ENCODE results near the gene PEMT. TPM values are rescaled to one million over a fixed set of nuclear protein-coding genes. Genes with fewer than 3 reads are reported as not detected.

The PEMT gene
- total RNA-seq, 4 donors from 2014 or later: 17.7 to 24.8 (median 20.6) TPM

DNA sequence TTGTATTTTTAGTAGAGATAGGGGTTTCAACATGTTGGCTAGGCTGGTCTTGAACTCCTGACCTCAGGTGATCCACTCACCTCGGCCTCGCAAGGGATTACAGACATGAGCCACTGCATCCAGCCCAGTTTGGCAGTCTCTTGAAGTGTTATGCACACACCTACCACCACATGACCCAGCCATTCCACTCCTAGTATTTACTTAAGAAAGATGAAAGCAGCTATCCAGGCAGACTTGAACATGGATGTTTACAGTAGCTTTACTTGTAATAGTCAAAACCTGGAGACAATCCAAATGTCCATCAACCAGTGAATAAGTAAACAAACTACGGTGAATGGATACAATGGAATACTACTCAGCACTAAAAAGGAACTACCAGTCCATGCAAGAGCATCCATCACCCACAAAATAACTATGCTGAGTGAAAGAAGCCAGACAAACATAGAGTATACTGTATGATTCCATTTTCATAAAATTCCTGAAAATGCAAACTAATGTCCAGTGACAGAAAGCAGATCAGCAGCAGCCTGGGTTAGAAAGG, 57.5 kb downstream of the PEMT start:
- TF ChIP-seq EP300 (IDR thresholded peaks at IDR 0.05) (no peak), POLR2A (IDR thresholded peaks at IDR 0.05; ENCODE audit: low read depth) (no peak), CTCF (IDR thresholded peaks at IDR 0.05) (no peak), POLR2AphosphoS5 (IDR thresholded peaks at IDR 0.05) (no peak)
- Histone ChIP-seq H3K4me3 (no peak overlapping the region), H3K4me1 (peaks cover 0 to 11% (median 0%) of the 10 kb centered on the region in 4 donors), H3K9me3 (no peaks in the 10 kb centered on the region), H3K27ac (replicated peaks in 1 of 4) (no peak overlapping the region), H3K27me3 (no peaks in the 10 kb centered on the region), H3K36me3 (no peaks in the 10 kb centered on the region)
- intact Hi-C loops (cut with DNase I): no loop called here
- 65% methylated on average over 3 of the region's 3 CpGs for WGBS
- no peak for DNase-seq (ENCODE audit: extremely low spot score)

DNA sequence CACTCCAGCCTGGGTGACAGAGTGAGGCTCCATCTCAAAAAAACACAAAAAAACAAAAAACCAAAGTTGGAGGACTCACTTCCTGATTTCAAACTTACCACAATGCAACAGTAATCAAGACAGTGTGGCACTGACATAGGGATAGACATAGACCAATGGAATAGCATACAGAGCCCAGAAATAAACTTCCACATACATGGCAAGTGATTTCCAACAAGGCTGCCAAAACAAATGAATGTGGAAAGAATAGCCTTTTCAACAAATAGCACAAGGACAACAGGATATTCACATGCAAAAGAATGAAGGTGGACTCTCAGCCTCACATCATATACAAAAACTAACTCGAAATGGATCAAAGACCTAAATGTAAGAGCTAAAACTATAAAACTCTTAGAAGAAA, 58.5 kb downstream of the PEMT start:
- H3K4me3 ChIP-seq: no peak overlapping the region
- no peak for DNase-seq (ENCODE audit: extremely low spot score)
- no peaks in the 10 kb centered on the region for H3K36me3 ChIP-seq
- H3K4me1 ChIP-seq: peaks cover 0 to 17% (median 0%) of the 10 kb centered on the region in 4 donors
- H3K27ac ChIP-seq (replicated peaks in 1 of 4): no peak overlapping the region
- 93% methylated on average over 1 of the region's 1 CpG for WGBS
- intact Hi-C loops (cut with DNase I): no loop called here
- no peaks in the 10 kb centered on the region for H3K9me3 ChIP-seq
- H3K27me3 ChIP-seq: no peaks in the 10 kb centered on the region
- TF ChIP-seq POLR2A (IDR thresholded peaks at IDR 0.05; ENCODE audit: low read depth): no peak
- no peak for TF ChIP-seq POLR2AphosphoS5 (IDR thresholded peaks at IDR 0.05)
- no peak for TF ChIP-seq EP300 (IDR thresholded peaks at IDR 0.05)
- TF ChIP-seq CTCF (IDR thresholded peaks at IDR 0.05): no peak

DNA sequence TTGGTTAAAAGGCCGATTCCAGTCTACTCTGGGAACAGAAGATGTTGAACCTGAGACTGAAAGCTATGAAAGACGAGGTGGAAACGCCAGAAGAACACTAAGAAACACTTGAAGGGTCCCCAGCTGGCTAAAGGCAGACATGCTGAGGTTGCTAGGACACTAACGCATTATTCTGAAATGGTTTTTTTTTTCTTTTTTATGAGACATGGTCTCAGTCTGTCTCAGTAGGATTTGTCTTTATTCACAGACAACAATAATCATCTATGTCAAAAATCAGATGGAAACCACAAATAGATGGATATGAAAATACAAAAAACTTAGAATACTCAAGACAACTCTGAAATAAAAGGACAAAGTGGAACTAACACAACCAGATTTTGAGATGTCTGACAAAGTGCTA, 60.4 kb downstream of the PEMT start:
- intact Hi-C loops (cut with DNase I): no loop called here
- Histone ChIP-seq H3K27ac (replicated peaks in 1 of 4) (no peak overlapping the region), H3K4me1 (peaks cover 0 to 11% (median 8%) of the 10 kb centered on the region in 4 donors), H3K27me3 (no peaks in the 10 kb centered on the region), H3K36me3 (no peaks in the 10 kb centered on the region), H3K4me3 (no peak overlapping the region), H3K9me3 (no peaks in the 10 kb centered on the region)
- no peak for TF ChIP-seq POLR2AphosphoS5 (IDR thresholded peaks at IDR 0.05)
- TF ChIP-seq CTCF (IDR thresholded peaks at IDR 0.05): no peak
- TF ChIP-seq POLR2A (IDR thresholded peaks at IDR 0.05; ENCODE audit: low read depth): no peak
- TF ChIP-seq EP300 (IDR thresholded peaks at IDR 0.05): no peak
- DNase-seq (ENCODE audit: extremely low spot score): no peak
- 86% methylated on average over 4 of the region's 4 CpGs for WGBS

DNA sequence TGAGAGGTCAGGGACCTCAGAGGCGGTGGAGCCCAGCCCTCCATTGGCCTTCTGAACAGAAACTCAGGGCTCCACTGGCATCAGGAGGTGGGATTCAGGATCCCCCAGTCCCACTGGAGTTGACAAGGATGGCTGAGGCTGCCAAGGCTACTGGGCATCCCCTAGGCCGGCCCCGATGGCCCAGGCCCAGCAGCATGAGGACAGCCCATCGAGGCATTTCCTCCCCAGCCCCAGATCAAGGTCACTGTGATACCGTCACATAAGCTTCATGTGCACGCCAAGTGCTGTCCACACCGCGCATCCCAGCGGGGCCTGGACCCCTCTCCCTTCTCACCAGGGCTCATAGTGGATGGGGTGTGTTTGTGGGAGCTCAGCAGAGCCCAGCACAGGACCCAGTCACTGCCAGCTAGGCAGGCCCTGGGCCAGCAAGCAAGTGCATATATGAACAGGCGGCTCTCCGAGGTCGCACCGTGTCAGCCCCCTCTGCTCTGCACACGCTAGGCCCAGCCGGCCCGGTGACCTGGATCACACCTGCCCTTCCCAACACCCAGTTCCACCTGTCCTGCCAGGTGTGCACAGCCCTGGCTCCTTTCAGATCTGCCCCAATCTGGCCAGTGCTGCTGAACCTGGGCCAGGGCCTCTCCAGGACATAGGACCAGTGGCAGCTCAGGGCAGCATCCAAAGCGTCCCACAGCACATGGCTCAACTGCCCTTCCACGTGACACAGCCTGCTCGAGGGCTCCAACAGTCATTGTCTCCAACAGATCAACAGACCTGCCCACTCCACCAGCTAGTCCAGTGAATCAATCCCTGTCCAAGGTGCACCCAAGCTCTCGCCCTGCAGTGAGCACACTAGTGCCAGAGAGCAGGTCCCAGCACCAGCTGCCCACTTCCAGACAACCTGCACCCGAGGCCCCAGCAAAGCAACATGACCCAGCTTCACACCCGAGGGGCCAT, 62.5 kb downstream of the PEMT start:
- peaks cover 0 to 11% (median 11%) of the 10 kb centered on the region in 4 donors for H3K4me1 ChIP-seq
- H3K27ac ChIP-seq (replicated peaks in 1 of 4): no peak overlapping the region
- no peak overlapping the region for H3K4me3 ChIP-seq
- no peaks in the 10 kb centered on the region for H3K27me3 ChIP-seq
- TF ChIP-seq POLR2AphosphoS5 (IDR thresholded peaks at IDR 0.05): no peak
- no peak for TF ChIP-seq EP300 (IDR thresholded peaks at IDR 0.05)
- no peak for TF ChIP-seq CTCF (IDR thresholded peaks at IDR 0.05)
- TF ChIP-seq POLR2A (IDR thresholded peaks at IDR 0.05; ENCODE audit: low read depth): no peak
- no peaks in the 10 kb centered on the region for H3K9me3 ChIP-seq
- H3K36me3 ChIP-seq: no peaks in the 10 kb centered on the region
- no peak for DNase-seq (ENCODE audit: extremely low spot score)
- intact Hi-C loops (cut with DNase I): no loop called here
- 87% methylated on average over 17 of the region's 22 CpGs for WGBS

Measured in esophagus muscularis mucosa (tissue), 4 donors.